Ishikawa (cell line): ENCODE data around the gene FAM187B.

ENCODE experiments used
- CEBPB ChIP-seq: IDR thresholded peaks from 2 replicates; pipeline ENCODE4 v1.6.1; 2012
- CREB1 ChIP-seq: IDR thresholded peaks from 2 replicates; pipeline ENCODE4 v1.6.1; 2012; ENCODE audit warnings: low read depth
- EP300 ChIP-seq: IDR thresholded peaks from 2 replicates; pipeline ENCODE4 v1.6.1; 2012; ENCODE audit warnings: borderline replicate concordance
- RAD21 ChIP-seq: IDR thresholded peaks from 2 replicates; pipeline ENCODE4 v1.6.1; 2012; ENCODE audit warnings: low read depth
- TAF1 ChIP-seq: IDR thresholded peaks from 2 replicates; pipeline ENCODE4 v1.6.1; 2012; ENCODE audit warnings: low read depth, mild to moderate bottlenecking
- TEAD4 ChIP-seq: IDR thresholded peaks from 2 replicates; pipeline ENCODE4 v1.6.1; 2012
- ZBTB7A ChIP-seq: IDR thresholded peaks from 2 replicates; pipeline ENCODE4 v1.6.1; 2012; ENCODE audit warnings: low read depth
- TF ChIP-seq, protein P1 (sequence below): IDR thresholded peaks from 2 replicates; pipeline ENCODE4 v1.6.1; 2012
- TF ChIP-seq, protein P2 (sequence below): IDR thresholded peaks from 2 replicates; pipeline ENCODE4 v1.6.1; 2012
- TF ChIP-seq, protein P3 (sequence below): IDR thresholded peaks from 2 replicates; pipeline ENCODE4 v1.6.1; 2012; ENCODE audit warnings: low read depth, mild to moderate bottlenecking

DNA sequence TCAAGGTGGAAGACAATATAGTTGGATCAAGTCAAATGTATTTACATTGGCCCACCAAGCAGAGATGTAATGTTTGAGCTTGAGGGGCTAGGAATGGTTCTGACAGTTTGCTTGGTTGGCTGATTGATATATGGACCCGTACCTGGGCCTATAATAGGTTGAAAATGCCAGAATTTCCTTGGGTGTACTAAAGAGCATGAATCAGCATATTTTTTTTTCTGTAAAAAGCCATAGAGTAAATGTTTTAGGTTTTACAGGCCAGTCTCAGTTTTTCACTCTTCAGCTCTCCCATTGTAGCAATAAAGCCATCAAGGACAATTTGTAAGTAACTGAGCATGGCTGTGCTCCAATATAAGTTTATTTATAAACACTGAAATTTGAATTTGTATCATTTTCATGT is 47.2 kb downstream of the FAM187B start:
- TF ChIP-seq, protein P1, sequence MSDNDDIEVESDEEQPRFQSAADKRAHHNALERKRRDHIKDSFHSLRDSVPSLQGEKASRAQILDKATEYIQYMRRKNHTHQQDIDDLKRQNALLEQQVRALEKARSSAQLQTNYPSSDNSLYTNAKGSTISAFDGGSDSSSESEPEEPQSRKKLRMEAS: no peak
- TF ChIP-seq EP300 (no peak), RAD21 (no peak), CREB1 (no peak), TAF1 (no peak), CEBPB (no peak), TEAD4 (no peak), ZBTB7A (no peak)
- TF ChIP-seq, protein P2, sequence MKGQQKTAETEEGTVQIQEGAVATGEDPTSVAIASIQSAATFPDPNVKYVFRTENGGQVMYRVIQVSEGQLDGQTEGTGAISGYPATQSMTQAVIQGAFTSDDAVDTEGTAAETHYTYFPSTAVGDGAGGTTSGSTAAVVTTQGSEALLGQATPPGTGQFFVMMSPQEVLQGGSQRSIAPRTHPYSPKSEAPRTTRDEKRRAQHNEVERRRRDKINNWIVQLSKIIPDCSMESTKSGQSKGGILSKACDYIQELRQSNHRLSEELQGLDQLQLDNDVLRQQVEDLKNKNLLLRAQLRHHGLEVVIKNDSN: no peak
- TF ChIP-seq, protein P3, sequence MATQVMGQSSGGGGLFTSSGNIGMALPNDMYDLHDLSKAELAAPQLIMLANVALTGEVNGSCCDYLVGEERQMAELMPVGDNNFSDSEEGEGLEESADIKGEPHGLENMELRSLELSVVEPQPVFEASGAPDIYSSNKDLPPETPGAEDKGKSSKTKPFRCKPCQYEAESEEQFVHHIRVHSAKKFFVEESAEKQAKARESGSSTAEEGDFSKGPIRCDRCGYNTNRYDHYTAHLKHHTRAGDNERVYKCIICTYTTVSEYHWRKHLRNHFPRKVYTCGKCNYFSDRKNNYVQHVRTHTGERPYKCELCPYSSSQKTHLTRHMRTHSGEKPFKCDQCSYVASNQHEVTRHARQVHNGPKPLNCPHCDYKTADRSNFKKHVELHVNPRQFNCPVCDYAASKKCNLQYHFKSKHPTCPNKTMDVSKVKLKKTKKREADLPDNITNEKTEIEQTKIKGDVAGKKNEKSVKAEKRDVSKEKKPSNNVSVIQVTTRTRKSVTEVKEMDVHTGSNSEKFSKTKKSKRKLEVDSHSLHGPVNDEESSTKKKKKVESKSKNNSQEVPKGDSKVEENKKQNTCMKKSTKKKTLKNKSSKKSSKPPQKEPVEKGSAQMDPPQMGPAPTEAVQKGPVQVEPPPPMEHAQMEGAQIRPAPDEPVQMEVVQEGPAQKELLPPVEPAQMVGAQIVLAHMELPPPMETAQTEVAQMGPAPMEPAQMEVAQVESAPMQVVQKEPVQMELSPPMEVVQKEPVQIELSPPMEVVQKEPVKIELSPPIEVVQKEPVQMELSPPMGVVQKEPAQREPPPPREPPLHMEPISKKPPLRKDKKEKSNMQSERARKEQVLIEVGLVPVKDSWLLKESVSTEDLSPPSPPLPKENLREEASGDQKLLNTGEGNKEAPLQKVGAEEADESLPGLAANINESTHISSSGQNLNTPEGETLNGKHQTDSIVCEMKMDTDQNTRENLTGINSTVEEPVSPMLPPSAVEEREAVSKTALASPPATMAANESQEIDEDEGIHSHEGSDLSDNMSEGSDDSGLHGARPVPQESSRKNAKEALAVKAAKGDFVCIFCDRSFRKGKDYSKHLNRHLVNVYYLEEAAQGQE: no peak
